WTC11 (cell line): ENCODE results near the gene EPC1. TPM values are rescaled to one million over a fixed set of nuclear protein-coding genes. Genes with fewer than 3 reads are reported as not detected.

ENCODE experiments used
- ATAC-seq: fragments of 200-7000 bp; cut with Tn5 transposase; 2 replicates; pipeline ENCODE4 v1.10.0; 2021; ENCODE audit warnings: mild to moderate bottlenecking, moderate library complexity
- CTCF ChIA-PET: fragments of 300-600 bp; sonication (Branson Sonifier 250); formaldehyde crosslinking; loops from one replicate; lab custom pipeline; 2021; ENCODE audit warnings: antibody characterized with exemption; lab: Charles Lee
- POLR2A ChIA-PET: fragments of 350-600 bp; sonication (Branson Sonifier 250); formaldehyde crosslinking; loops from one replicate; lab custom pipeline; 2021; ENCODE audit warnings: antibody characterized with exemption; lab: Charles Lee
- DNase-seq: peaks from one replicate; pipeline ENCODE4 v3.0.0; 2021; ENCODE audit warnings: low spot score
- H3K27ac Mint-ChIP-seq: 2 replicates; pipeline ENCODE4 v1.8.0; 2021; ENCODE audit warnings: mixed read lengths
- H3K27me3 Mint-ChIP-seq: 2 replicates; pipeline ENCODE4 v1.8.0; 2021; ENCODE audit warnings: low read depth, mild to moderate bottlenecking, moderate library complexity, mixed read lengths
- H3K36me3 Mint-ChIP-seq: 2 replicates; pipeline ENCODE4 v1.8.0; 2021; ENCODE audit warnings: mixed read lengths
- H3K4me1 Mint-ChIP-seq: 2 replicates; pipeline ENCODE4 v1.8.0; 2022; ENCODE audit warnings: mixed read lengths
- H3K4me3 Mint-ChIP-seq: 2 replicates; pipeline ENCODE4 v1.8.0; 2021; ENCODE audit warnings: mild to moderate bottlenecking, moderate library complexity, mixed read lengths
- H3K9me3 Mint-ChIP-seq: 2 replicates; pipeline ENCODE4 v1.8.0; 2021; ENCODE audit warnings: mixed read lengths
- CBFB ChIP-seq: sonication (generic); formaldehyde crosslinking; IDR thresholded peaks from 2 replicates; pipeline ENCODE4 v1.8.1; 2022; ENCODE audit warnings: mild to moderate bottlenecking, low read depth, missing genetic modification reagents
- CDX4 ChIP-seq: fragments of 250-450 bp; sonication (Bioruptor Pico); IDR thresholded peaks from 2 replicates; pipeline ENCODE4 v1.9.0; 2021; ENCODE audit warnings: moderate library complexity, mild to moderate bottlenecking, inconsistent platforms, borderline replicate concordance
- EMX1 ChIP-seq: fragments of 250-450 bp; sonication (Bioruptor Pico); IDR thresholded peaks from 2 replicates; pipeline ENCODE4 v1.8.0; 2021; ENCODE audit warnings: mild to moderate bottlenecking
- IRF1 ChIP-seq: sonication (generic); formaldehyde crosslinking; IDR thresholded peaks from 2 replicates; pipeline ENCODE4 v1.8.0; 2023; ENCODE audit warnings: missing genetic modification reagents
- JUN ChIP-seq: sonication (generic); formaldehyde crosslinking; IDR thresholded peaks from 2 replicates; pipeline ENCODE4 v1.8.0; 2023; ENCODE audit warnings: mild to moderate bottlenecking, missing genetic modification reagents
- MAX ChIP-seq: sonication (generic); formaldehyde crosslinking; IDR thresholded peaks from 2 replicates; pipeline ENCODE4 v1.8.0; 2022; ENCODE audit warnings: mild to moderate bottlenecking, missing genetic modification reagents
- MXD4 ChIP-seq: fragments of 250-450 bp; sonication (Bioruptor Pico); IDR thresholded peaks from 2 replicates; pipeline ENCODE4 v1.8.0; 2021; ENCODE audit warnings: mild to moderate bottlenecking, moderate library complexity, borderline replicate concordance
- MYBL2 ChIP-seq: sonication (generic); formaldehyde crosslinking; IDR thresholded peaks from 2 replicates; pipeline ENCODE4 v1.8.1; 2023; ENCODE audit warnings: mild to moderate bottlenecking, moderate library complexity, missing genetic modification reagents
- NFATC4 ChIP-seq: fragments of 250-450 bp; sonication (Bioruptor Pico); IDR thresholded peaks from 2 replicates; pipeline ENCODE4 v1.9.0; 2021; ENCODE audit warnings: mild to moderate bottlenecking
- NFE2L1 ChIP-seq: sonication (generic); formaldehyde crosslinking; IDR thresholded peaks from 2 replicates; pipeline ENCODE4 v1.8.1; 2023; ENCODE audit warnings: missing genetic modification reagents
- PRDM15 ChIP-seq: sonication (generic); formaldehyde crosslinking; IDR thresholded peaks from 2 replicates; pipeline ENCODE4 v1.8.0; 2022; ENCODE audit warnings: missing genetic modification reagents
- RELA ChIP-seq: sonication (generic); formaldehyde crosslinking; IDR thresholded peaks from 2 replicates; pipeline ENCODE4 v1.8.1; 2022; ENCODE audit warnings: missing genetic modification reagents, mild to moderate bottlenecking, borderline replicate concordance
- SMAD3 ChIP-seq: sonication (generic); formaldehyde crosslinking; IDR thresholded peaks from 2 replicates; pipeline ENCODE4 v1.8.0; 2022; ENCODE audit warnings: missing genetic modification reagents, mild to moderate bottlenecking, borderline replicate concordance
- TEAD1 ChIP-seq: sonication (generic); formaldehyde crosslinking; IDR thresholded peaks from 2 replicates; pipeline ENCODE4 v1.8.0; 2022; ENCODE audit warnings: mild to moderate bottlenecking, missing genetic modification reagents
- TEAD4 ChIP-seq: sonication (generic); formaldehyde crosslinking; IDR thresholded peaks from 2 replicates; pipeline ENCODE4 v1.8.0; 2022; ENCODE audit warnings: mild to moderate bottlenecking, missing genetic modification reagents
- ZNF121 ChIP-seq: sonication (generic); formaldehyde crosslinking; IDR thresholded peaks from 2 replicates; pipeline ENCODE4 v1.8.0; 2023; ENCODE audit warnings: missing genetic modification reagents
- ZNF219 ChIP-seq: sonication (generic); formaldehyde crosslinking; IDR thresholded peaks from 2 replicates; pipeline ENCODE4 v1.8.0; 2023; ENCODE audit warnings: missing genetic modification reagents, mild to moderate bottlenecking, borderline replicate concordance
- ZNF232 ChIP-seq: sonication (generic); formaldehyde crosslinking; IDR thresholded peaks from 2 replicates; pipeline ENCODE4 v1.8.0; 2022; ENCODE audit warnings: mild to moderate bottlenecking, missing genetic modification reagents
- ZNF416 ChIP-seq: fragments of 250-450 bp; sonication (Bioruptor Pico); IDR thresholded peaks from 2 replicates; pipeline ENCODE4 v1.9.0; 2021; ENCODE audit warnings: mild to moderate bottlenecking, inconsistent platforms
- ZNF671 ChIP-seq: fragments of 250-450 bp; sonication (Bioruptor Pico); IDR thresholded peaks from 2 replicates; pipeline ENCODE4 v1.8.0; 2021; ENCODE audit warnings: mild to moderate bottlenecking
- ZSCAN18 ChIP-seq: fragments of 250-450 bp; sonication (Bioruptor Pico); IDR thresholded peaks from 2 replicates; pipeline ENCODE4 v2.1.2; 2022; ENCODE audit warnings: mild to moderate bottlenecking, moderate library complexity
- total RNA-seq: library from RNA; stranded (reverse); gene quantifications from 3 replicates; pipeline ENCODE4 v1.2.3, GENCODE V29; 2021
- TF ChIP-seq, protein P1 (sequence below): fragments of 250-450 bp; sonication (Bioruptor Pico); IDR thresholded peaks from 2 replicates; pipeline ENCODE4 v1.8.0; 2021; ENCODE audit warnings: mild to moderate bottlenecking
- TF ChIP-seq, protein P2 (sequence below): sonication (generic); formaldehyde crosslinking; IDR thresholded peaks from 2 replicates; pipeline ENCODE4 v1.8.1; 2023; ENCODE audit warnings: mild to moderate bottlenecking, missing genetic modification reagents
- TF ChIP-seq, protein P3 (sequence below): sonication (generic); formaldehyde crosslinking; IDR thresholded peaks from 2 replicates; pipeline ENCODE4 v1.8.1; 2022; ENCODE audit warnings: low read depth, mild to moderate bottlenecking, moderate library complexity, missing genetic modification reagents, borderline replicate concordance

Gene EPC1
- total RNA-seq, 1 experiment from 2014 or later: 22.5 TPM

DNA sequence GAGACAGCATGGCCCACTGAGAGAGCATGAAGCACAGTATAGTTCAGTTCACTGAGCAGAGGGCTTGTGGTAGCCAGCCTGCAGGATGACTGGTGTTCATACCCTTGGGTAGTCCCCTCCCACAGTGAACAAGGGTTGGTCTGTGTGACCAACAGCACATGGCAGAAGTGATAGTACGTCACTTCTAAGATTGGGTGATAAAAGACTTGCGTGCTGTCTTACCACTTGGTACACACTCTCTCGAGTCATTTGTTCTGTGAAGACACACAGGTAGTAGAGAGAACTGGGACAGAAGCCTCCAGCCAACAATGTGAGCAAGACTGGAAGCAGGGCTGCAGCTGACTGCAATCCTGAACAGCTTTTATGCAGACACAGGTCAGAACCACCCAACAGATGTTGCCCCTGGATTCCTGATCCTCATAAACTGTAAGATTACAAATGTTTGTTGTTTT is 14.6 kb downstream of the EPC1 start:
- no peak for DNase-seq
- POLR2A ChIA-PET: no interaction called here
- Mint-ChIP-seq H3K27me3 (no peaks in the 10 kb centered on the region), H3K4me1 (peaks cover 76% of the 10 kb centered on the region), H3K36me3 (no peaks in the 10 kb centered on the region), H3K4me3 (no peak overlapping the region), H3K27ac (peak overlapping the region; percentile 85)
- peak; percentile 60 for ATAC-seq
- CTCF ChIA-PET: no interaction called here
- TF ChIP-seq RELA (no peak), ZNF121 (CRISPR knock-in tag) (no peak), CBFB (CRISPR knock-in tag) (no peak), JUN (CRISPR knock-in tag) (no peak), MYBL2 (no peak), ZNF232 (CRISPR knock-in tag) (no peak), ZNF416 (CRISPR knock-in tag) (no peak), CDX4 (CRISPR knock-in tag) (no peak), NFATC4 (CRISPR knock-in tag) (no peak), IRF1 (CRISPR knock-in tag) (no peak), PRDM15 (CRISPR knock-in tag) (no peak), MXD4 (CRISPR knock-in tag) (no peak), EMX1 (CRISPR knock-in tag) (no peak), ZNF219 (CRISPR knock-in tag) (no peak), ZSCAN18 (CRISPR knock-in tag) (no peak)
- TF ChIP-seq, protein P1, sequence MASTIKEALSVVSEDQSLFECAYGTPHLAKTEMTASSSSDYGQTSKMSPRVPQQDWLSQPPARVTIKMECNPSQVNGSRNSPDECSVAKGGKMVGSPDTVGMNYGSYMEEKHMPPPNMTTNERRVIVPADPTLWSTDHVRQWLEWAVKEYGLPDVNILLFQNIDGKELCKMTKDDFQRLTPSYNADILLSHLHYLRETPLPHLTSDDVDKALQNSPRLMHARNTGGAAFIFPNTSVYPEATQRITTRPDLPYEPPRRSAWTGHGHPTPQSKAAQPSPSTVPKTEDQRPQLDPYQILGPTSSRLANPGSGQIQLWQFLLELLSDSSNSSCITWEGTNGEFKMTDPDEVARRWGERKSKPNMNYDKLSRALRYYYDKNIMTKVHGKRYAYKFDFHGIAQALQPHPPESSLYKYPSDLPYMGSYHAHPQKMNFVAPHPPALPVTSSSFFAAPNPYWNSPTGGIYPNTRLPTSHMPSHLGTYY (CRISPR knock-in tag): no peak
- TF ChIP-seq, protein P2, sequence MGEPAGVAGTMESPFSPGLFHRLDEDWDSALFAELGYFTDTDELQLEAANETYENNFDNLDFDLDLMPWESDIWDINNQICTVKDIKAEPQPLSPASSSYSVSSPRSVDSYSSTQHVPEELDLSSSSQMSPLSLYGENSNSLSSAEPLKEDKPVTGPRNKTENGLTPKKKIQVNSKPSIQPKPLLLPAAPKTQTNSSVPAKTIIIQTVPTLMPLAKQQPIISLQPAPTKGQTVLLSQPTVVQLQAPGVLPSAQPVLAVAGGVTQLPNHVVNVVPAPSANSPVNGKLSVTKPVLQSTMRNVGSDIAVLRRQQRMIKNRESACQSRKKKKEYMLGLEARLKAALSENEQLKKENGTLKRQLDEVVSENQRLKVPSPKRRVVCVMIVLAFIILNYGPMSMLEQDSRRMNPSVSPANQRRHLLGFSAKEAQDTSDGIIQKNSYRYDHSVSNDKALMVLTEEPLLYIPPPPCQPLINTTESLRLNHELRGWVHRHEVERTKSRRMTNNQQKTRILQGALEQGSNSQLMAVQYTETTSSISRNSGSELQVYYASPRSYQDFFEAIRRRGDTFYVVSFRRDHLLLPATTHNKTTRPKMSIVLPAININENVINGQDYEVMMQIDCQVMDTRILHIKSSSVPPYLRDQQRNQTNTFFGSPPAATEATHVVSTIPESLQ (CRISPR knock-in tag): no peak
- TF ChIP-seq, all 79 proteins: peak for 0
- no peaks in the 10 kb centered on the region for H3K9me3 Mint-ChIP-seq

DNA sequence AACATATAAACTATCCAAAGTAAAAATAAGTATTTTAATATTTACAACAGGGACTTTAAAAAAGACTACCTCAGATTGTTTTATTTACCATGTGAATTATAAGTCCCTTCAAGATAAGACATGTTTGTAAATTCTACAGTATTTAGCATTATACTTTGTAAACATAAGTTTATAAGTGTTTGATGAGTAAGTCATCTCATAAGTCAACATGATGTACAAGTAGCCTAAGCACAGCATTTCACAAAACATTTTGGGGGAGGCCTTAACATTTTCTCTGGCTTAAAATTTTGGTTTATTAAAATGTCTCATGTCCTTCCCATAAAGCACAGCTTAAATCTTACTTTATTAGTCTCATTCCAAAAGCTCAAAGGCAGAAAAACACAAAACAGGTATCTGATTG is 15.4 kb downstream of the EPC1 start:
- POLR2A ChIA-PET: no interaction called here
- CTCF ChIA-PET: no interaction called here
- Mint-ChIP-seq H3K4me1 (peaks cover 82% of the 10 kb centered on the region), H3K27ac (no peak overlapping the region), H3K27me3 (no peaks in the 10 kb centered on the region), H3K9me3 (no peaks in the 10 kb centered on the region), H3K4me3 (no peak overlapping the region), H3K36me3 (no peaks in the 10 kb centered on the region)
- ATAC-seq (no peak), DNase-seq (no peak)
- TF ChIP-seq NFE2L1 (no peak), MAX (CRISPR knock-in tag) (no peak), ZNF671 (CRISPR knock-in tag) (no peak), TEAD1 (CRISPR knock-in tag) (no peak), ZNF219 (CRISPR knock-in tag) (no peak), ZNF121 (CRISPR knock-in tag) (no peak), TEAD4 (CRISPR knock-in tag) (no peak), SMAD3 (CRISPR knock-in tag) (no peak), EMX1 (CRISPR knock-in tag) (no peak)
- TF ChIP-seq, protein P3, sequence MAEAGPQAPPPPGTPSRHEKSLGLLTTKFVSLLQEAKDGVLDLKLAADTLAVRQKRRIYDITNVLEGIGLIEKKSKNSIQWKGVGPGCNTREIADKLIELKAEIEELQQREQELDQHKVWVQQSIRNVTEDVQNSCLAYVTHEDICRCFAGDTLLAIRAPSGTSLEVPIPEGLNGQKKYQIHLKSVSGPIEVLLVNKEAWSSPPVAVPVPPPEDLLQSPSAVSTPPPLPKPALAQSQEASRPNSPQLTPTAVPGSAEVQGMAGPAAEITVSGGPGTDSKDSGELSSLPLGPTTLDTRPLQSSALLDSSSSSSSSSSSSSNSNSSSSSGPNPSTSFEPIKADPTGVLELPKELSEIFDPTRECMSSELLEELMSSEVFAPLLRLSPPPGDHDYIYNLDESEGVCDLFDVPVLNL (CRISPR knock-in tag): no peak
